ENCODE results near the gene CPNE6.

GRCh38 chr14:24058260-24058950, 13.0 kb upstream of the CPNE6 start:
- peak; percentile 82 to 91 (median 88) for TF ChIP-seq CTCF (optimal IDR thresholded peaks at IDR 0.05 in 1 of 3, IDR thresholded peaks at IDR 0.05 in 1 of 3, conservative IDR thresholded peaks at IDR 0.05 in 1 of 3; ENCODE audit: extremely low read depth in 1 of 3, insufficient read depth in 2 of 3, low read length in 3 of 3)
- no peak for TF ChIP-seq EZH2 (IDR thresholded peaks at IDR 0.05; ENCODE audit: low read length)
